ENCODE data around the gene PADI6. TPM values are rescaled to one million over a fixed set of nuclear protein-coding genes. Genes with fewer than 3 reads are reported as not detected.
A peak's percentile ranks its signal among the peaks of the same experiment; 100 is the strongest.

Gene PADI6
- total and polyA plus RNA-seq, 2 donors (not counting 1 experiment from before 2014, with no cell fraction given): 0.04 TPM; not detected in 1

- H2AFZ ChIP-seq (ENCODE audit: insufficient read depth, low read depth, low read length, poor library complexity, severe bottlenecking): no peak overlapping the region
- peaks cover 34 to 62% of the 10 kb centered on the region in 2 donors for H3K4me1 ChIP-seq (ENCODE audit: control insufficient read depth in 2 of 2, insufficient read depth in 2 of 2, low read length in 2 of 2)
- H3K27me3 Mint-ChIP-seq: no peaks in the 10 kb centered on the region
- peaks cover 90% of the 10 kb centered on the region for H4K20me1 ChIP-seq (ENCODE audit: control insufficient read depth, insufficient read depth, low read length, poor library complexity, severe bottlenecking)
- no peak overlapping the region for H3K9ac ChIP-seq (ENCODE audit: low read length)
- H3K9me3 ChIP-seq (ENCODE audit: control extremely low read depth in 1 of 3, control insufficient read depth in 2 of 3, insufficient read depth in 1 of 3, low read length in 2 of 3): no peaks in the 10 kb centered on the region
- TF ChIP-seq EZH2 (IDR thresholded peaks at IDR 0.05; ENCODE audit: borderline replicate concordance, insufficient read depth, low read depth, low read length, poor library complexity, severe bottlenecking) (no peak), CTCF (IDR thresholded peaks at IDR 0.05) (no peak)
- H3K4me3 ChIP-seq (ENCODE audit: control extremely low read depth in 1 of 5, extremely low read depth in 1 of 5, insufficient read depth in 1 of 5, low read depth in 2 of 5, low read length in 4 of 5): no peak overlapping the region
- POLR2A ChIA-PET: no interaction called here
- H3K36me3 ChIP-seq (replicated peaks in 1 of 2; ENCODE audit: control extremely low read depth in 1 of 2, control insufficient read depth in 1 of 2, extremely low read depth in 1 of 2, insufficient read depth in 2 of 2, low read length in 1 of 2): peaks cover 0 to 31% of the 10 kb centered on the region in 2 experiments
- 100% methylated on average over 1 of the region's 3 CpGs for WGBS (ENCODE audit: insufficient coverage)
- peak overlapping the region; percentile 41 for H3K27ac Mint-ChIP-seq
- CTCF ChIA-PET: no interaction called here
- H3K4me3 Mint-ChIP-seq: peak overlapping the region; percentile 34
- no peak overlapping the region for H3K4me2 ChIP-seq (replicated peaks; ENCODE audit: low read depth, low read length, poor library complexity, severe bottlenecking)
- DNase-seq (no peak), ATAC-seq (ENCODE audit: low read depth) (no peak)
- peaks cover 64% of the 10 kb centered on the region for H3K4me1 Mint-ChIP-seq
- peaks cover 87% of the 10 kb centered on the region for H3K79me2 ChIP-seq (ENCODE audit: control insufficient read depth, insufficient read depth, low read length)
- intact Hi-C loops (cut with micrococcal nuclease): loop anchor here (10.0 kb wide), 1 partner anchor 201 kb away; no protein-coding TSS in a partner anchor
- H3K9me3 Mint-ChIP-seq (ENCODE audit: insufficient read depth): no peaks in the 10 kb centered on the region
- no peaks in the 10 kb centered on the region for H3K27me3 ChIP-seq (replicated peaks in 1 of 4; ENCODE audit: control extremely low read depth in 1 of 4, control insufficient read depth in 3 of 4, insufficient read depth in 4 of 4, low read length in 3 of 4)
- no peak overlapping the region for H3K27ac ChIP-seq (ENCODE audit: low read length in 2 of 2)
Observed at GRCh38 chr1:17434016-17434415, 62.0 kb downstream of the PADI6 start.

- DNase-seq (no peak), ATAC-seq (ENCODE audit: low read depth) (no peak)
- Histone ChIP-seq H2AFZ (ENCODE audit: insufficient read depth, low read depth, low read length, poor library complexity, severe bottlenecking) (no peak overlapping the region), H3K4me2 (replicated peaks; ENCODE audit: low read depth, low read length, poor library complexity, severe bottlenecking) (peak overlapping the region; percentile 11), H4K20me1 (ENCODE audit: control insufficient read depth, insufficient read depth, low read length, poor library complexity, severe bottlenecking) (peaks cover 85% of the 10 kb centered on the region), H3K27ac (ENCODE audit: low read length in 2 of 2) (no peak overlapping the region), H3K9me3 (ENCODE audit: control extremely low read depth in 1 of 3, control insufficient read depth in 2 of 3, insufficient read depth in 1 of 3, low read length in 2 of 3) (no peaks in the 10 kb centered on the region), H3K36me3 (replicated peaks in 1 of 2; ENCODE audit: control extremely low read depth in 1 of 2, control insufficient read depth in 1 of 2, extremely low read depth in 1 of 2, insufficient read depth in 2 of 2, low read length in 1 of 2) (peaks cover 0 to 26% of the 10 kb centered on the region in 2 experiments), H3K4me1 (ENCODE audit: control insufficient read depth in 2 of 2, insufficient read depth in 2 of 2, low read length in 2 of 2) (peaks cover 34 to 62% of the 10 kb centered on the region in 2 donors), H3K79me2 (ENCODE audit: control insufficient read depth, insufficient read depth, low read length) (peaks cover 81% of the 10 kb centered on the region), H3K27me3 (replicated peaks in 1 of 4; ENCODE audit: control extremely low read depth in 1 of 4, control insufficient read depth in 3 of 4, insufficient read depth in 4 of 4, low read length in 3 of 4) (no peaks in the 10 kb centered on the region), H3K4me3 (ENCODE audit: control extremely low read depth in 1 of 5, extremely low read depth in 1 of 5, insufficient read depth in 1 of 5, low read depth in 2 of 5, low read length in 4 of 5) (no peak overlapping the region), H3K9ac (ENCODE audit: low read length) (no peak overlapping the region)
- CTCF ChIA-PET: no interaction called here
- H3K9me3 Mint-ChIP-seq (ENCODE audit: insufficient read depth): no peaks in the 10 kb centered on the region
- intact Hi-C loops (cut with micrococcal nuclease): loop anchor here (10.0 kb wide), 1 partner anchor 200 kb away; no protein-coding TSS in a partner anchor
- peak overlapping the region; percentile 41 for H3K27ac Mint-ChIP-seq
- TF ChIP-seq EZH2 (IDR thresholded peaks at IDR 0.05; ENCODE audit: borderline replicate concordance, insufficient read depth, low read depth, low read length, poor library complexity, severe bottlenecking) (no peak), CTCF (IDR thresholded peaks at IDR 0.05) (no peak)
- H3K4me3 Mint-ChIP-seq: peak overlapping the region; percentile 52
- peaks cover 59% of the 10 kb centered on the region for H3K4me1 Mint-ChIP-seq
- POLR2A ChIA-PET: no interaction called here
- WGBS (ENCODE audit: insufficient coverage): 79% methylated on average over 9 of the region's 9 CpGs
- no peaks in the 10 kb centered on the region for H3K27me3 Mint-ChIP-seq
Observed at GRCh38 chr1:17434601-17435000, 62.6 kb downstream of the PADI6 start.

Measured in B cell (primary cell).